Nucleus accumbens (tissue), 56 donors: ENCODE results near the gene SPEM2.

Source experiments
- DNase-seq, 56 donors: peaks; one replicate each; lab custom pipeline; 2025; lab: John Stamatoyannopoulos, UW

Gene SPEM2

DNA sequence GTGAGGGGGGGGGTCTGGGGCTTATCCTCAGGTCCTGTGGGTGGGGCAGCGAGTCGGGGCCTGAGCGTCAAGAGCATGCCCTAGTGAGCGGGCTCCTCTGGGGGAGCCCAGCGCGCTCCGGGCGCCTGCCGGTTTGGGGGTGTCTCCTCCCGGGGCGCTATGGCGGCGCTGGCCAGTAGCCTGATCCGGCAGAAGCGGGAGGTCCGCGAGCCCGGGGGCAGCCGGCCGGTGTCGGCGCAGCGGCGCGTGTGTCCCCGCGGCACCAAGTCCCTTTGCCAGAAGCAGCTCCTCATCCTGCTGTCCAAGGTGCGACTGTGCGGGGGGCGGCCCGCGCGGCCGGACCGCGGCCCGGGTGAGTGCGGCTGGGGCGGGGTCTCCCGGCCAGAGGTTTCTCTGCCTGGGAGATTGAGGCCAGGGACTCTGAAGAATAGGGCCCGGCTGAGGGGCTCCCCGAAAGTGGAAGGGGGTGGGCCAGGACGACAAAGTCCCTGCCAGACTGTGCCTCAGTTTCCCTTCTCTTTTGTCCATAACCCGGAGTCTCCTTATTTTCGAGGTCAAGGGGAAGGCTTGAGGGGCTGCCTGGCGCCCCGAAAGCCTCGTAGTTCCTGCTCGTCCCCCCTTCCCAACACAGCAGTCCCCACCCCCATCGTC lies 14.2 kb downstream of the SPEM2 start, which contains the start of gene FGF11:
TSS of gene FGF11 (plus strand) at position 51 of the 651 bp plus-strand sequence. CDS start at position 160, 109 bp downstream.
- no peak for DNase-seq

DNA sequence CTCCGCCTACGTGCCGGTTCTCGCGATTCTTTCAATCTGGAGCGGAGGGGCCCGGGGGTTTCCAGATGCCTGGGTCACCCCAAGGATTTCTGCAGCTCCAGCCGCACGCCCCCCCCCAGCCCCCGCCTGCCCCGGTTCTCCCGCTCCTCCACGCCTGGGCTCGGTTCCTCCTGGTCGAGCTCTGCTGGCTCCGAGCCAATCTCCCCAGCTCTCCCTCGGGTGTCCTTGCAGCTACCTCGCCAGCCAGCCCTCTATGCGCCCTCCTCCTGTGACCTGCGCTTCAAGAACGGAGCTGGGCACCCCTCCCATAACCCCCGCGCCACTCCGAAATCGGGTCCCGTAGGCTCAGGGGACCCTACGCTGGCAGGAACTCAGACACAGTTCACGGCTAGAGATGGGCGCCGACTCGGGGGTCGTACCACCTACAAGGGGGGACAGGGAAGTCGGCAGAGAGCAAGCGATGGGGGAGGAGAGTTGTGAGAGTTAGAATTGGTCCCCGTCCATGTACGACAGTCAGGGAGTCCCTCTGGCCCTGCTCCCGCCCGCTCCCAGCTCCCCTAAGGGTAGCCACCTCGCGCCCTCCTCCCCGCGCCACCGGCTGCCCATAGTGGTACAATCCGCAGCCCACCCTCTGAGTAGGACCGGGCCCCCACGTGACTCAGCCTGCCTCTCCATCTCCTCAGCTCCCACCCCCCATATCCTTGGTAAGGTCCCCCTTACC lies 14.9 kb downstream of the SPEM2 start:
- peak in 19 of 56 donors; percentile 5 to 65 (median 31) for DNase-seq

DNA sequence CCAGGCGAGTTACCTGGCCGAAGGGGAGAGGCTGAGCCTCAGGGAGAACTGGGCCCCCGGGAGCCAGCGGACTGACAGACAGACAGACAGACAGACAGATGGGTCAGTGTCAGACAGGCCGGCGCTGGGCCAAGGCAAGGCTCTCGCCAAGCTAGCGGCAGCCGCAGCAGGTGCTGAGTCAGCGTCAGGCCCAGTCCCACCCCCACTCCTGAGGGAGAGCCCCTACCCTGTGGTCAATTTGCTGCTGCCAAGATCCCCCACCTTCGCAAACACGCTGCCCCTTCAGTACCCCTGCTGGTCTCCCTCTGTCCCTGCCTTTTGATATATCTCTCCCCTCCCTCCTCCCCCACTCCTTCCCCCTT lies 15.4 kb downstream of the SPEM2 start:
- DNase-seq: peak in 16 of 56 donors; percentile 6 to 62 (median 30)

DNA sequence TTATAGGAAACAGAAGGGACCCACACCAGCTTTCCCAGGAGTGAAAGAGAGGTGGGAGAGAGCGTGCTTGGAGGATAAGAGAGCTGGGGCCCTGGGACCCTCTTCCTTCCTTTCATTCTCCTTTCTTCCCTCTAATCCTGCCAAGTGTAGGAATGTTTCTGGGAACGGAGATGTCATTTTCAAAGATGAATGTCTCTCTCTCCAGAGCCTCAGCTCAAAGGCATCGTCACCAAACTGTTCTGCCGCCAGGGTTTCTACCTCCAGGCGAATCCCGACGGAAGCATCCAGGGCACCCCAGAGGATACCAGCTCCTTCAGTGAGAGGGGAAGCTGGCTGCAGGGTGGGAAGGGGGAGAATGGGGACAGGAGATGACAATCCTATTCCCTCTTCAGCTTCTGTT lies 15.8 kb downstream of the SPEM2 start:
- DNase-seq: no peak

DNA sequence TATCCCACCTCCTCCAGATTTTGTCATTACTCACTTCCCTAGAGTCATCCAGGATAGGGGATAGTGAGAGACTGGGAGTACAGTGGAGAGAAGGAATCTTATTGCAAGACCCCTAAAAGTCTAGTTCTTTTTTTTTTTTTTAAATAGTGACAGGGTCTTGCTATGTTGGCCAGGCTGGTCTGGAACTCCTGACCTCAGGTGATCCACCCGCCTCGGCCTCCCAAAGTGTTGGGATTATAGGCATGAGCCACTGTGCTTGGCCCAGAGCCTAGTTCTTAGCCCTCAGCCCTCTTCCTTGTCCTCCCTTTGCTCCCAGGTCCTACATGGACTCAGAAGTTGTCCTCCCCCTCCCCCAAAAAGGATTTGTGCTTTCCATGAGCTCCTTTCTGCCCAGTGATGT lies 16.7 kb downstream of the SPEM2 start:
- no peak for DNase-seq

DNA sequence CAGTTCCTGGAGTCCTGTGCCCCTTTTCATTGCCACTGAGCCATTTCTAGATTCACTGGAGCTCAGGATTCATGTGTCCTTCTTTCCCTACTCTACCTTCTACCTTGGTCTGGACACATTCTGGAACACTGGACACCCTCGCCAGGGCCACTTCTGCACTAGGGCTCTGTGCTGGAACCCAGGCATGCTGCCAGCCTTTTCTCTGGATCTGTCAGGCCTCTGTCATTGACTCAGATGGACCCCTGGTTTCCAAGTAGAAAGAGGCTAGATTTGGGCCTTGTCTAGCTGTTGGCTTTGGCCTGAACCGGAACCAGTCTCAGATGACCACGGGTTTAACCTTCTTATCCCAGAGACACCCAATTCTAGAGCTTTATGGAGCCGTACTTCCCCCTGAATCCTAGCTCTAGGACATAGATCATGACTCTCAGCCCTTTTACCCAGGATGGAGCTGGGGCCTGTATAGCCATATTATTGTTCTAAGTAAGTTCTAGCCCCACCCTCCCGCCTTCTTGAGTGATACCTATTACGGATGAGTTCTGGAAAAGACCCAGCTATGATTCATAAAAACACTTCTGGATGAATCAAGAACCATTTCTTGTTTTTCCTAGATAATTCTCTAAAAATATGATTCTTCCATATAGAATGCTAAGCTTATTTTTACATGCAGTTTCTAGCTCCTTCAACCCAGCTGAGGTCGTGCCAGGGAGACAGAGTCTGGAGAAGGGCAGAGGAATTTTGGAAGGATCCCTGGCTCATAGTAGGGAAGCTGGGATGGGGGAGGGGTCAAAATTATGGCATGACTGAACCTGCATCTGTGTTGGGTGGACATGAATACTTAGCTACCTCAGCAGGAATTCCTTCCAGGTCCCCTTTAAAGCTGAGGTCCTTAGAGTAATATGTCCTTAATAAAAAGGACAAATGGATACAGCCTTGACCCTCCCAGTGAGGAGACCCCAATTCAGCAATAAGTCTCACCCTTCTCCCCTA lies 18.4 kb downstream of the SPEM2 start:
- no peak for DNase-seq

DNA sequence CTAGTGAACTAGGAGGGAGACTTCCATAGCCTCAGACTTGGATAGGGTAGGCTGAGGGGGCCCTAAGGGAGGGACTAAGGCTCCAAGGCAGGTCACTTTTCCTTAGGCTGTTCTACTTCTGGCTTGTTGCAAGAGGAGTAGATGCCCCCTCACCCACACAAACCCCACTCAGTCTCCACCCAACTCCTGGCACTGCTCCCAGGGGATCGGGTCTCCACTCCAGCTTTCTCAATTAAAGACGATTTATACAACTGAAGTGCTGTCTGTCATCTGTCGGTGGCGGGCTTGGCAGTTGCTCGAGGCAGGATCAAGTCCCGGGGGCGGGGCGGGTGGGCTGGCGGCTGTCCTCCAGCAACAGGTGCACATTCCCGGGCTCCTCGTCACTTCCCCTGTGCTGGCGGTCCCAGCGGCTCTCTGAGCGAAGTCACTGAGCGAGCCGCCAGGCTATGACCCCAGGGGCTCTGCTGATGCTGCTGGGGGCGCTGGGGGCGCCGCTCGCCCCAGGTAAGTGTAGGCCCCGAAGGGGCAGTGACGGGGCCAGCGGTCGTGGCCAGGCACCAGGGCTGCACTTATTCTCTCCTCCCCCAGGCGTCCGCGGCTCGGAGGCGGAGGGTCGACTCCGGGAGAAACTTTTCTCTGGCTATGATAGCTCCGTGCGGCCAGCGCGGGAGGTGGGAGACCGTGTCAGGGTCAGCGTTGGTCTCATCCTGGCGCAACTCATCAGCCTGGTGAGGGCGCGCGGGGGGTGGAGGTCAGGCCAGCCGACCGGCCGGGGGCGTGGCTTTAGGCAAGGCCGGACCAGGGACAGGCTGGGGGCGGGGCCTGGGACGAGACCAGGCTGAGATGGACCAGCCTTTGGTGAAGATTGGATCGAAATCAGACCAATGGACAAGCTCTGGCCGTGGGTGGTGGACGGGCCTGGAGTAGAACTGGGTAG lies 19.5 kb downstream of the SPEM2 start, which contains the start of gene CHRNB1:
TSS of gene CHRNB1 (plus strand) at position 380 of the 937 bp plus-strand sequence. CDS start at position 447, 67 bp downstream.
- DNase-seq: peak in 46 of 56 donors; percentile 23 to 85 (median 55)

DNA sequence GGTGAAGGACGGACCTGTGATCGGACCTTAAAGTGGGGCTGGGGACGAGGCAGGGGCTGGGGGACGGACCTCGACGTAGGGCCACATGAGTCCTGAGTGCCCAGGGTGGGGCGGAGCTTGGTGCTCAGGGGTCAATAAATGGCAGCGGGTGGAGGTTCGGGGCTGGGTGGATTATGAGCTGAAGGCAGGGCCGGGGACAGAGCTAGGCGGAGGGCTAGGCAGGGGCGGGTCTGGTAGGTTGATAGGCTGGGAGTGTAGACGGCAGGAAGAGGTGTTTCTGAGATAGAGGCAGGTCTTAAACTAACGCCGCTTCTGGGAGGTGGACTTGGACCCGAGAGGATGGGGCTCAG lies 20.2 kb downstream of the SPEM2 start:
- DNase-seq: no peak

DNA sequence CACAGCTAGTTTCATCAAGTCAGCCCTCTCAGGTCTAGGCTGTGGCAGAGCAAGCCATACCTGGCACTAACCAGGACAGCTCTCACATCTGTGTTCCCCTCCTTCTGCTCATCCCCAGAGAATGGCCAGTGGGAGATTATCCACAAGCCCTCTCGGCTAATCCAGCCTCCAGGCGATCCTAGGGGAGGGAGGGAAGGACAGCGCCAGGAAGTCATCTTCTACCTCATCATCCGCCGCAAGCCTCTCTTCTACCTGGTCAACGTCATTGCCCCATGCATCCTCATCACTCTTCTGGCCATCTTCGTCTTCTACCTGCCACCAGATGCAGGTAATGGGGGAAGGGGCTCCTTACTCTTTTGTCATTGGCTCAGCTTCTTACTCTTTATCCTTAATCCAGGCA lies 23.0 kb downstream of the SPEM2 start:
- DNase-seq: no peak

DNA sequence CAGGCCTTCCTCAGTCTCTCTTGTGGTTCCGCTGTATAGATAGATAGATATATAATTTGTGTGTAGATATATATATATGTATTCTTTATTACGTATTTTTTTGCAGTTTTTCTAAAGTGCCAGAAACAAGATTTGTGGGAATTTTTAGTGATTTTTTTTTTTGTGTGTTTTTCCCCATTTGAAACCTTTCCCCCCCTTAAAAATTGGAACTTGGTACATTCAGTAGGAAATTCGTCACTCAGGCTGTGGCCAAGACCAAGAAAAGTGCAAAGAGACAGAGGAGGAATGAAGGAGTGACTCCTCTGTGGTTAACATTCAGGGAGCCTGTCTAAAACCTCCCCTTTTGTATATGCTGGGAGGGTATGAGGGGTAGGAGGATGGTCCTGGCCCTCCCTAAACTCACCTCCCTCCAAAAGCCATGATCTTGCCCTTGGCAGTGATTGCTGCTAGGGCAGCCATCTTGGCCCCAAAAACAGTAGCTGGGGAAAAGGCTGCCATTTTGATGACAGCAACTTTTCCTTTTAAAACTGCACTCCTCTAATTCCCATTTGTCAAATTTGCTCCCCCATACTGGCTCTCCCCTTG lies 34.6 kb downstream of the SPEM2 start:
- DNase-seq: no peak

DNA sequence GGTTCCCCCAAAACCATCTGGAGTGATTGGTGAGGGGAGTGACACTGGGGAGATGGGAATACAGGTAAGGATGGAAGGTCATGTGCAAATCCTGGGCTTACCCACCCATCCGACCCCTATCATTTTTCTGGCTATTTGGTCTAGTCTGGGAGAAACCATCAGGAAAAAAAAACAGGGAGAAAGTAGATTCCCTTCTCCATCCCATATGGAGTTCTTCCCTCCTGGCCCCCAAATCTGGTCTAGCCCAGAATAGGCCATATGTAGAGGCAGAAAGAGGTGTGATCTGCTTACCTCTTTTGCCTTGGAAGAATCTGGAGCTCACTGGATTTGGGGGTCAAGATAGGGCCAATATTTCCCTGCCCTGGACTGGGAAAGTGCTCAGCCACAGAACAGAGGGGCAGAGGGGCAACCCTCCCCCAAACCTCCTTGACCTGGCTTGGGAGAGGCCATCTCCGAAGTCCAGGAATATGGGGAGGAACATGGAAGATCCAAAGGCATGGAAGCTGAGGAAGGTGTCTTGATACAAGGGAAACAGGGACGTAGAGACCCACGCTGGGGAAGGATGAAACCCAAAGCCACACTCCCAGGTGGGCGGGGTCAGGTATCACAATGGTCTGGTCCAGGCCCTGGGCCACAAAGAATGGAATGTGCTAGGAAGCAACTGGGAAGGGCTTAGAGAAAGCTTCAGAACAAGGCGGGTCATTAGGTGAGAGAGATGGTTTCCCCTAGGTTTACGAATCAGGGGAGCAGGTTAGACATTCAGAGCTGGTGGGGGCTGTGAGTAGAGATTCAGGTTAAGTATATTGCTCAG lies 35.6 kb downstream of the SPEM2 start:
- no peak for DNase-seq

DNA sequence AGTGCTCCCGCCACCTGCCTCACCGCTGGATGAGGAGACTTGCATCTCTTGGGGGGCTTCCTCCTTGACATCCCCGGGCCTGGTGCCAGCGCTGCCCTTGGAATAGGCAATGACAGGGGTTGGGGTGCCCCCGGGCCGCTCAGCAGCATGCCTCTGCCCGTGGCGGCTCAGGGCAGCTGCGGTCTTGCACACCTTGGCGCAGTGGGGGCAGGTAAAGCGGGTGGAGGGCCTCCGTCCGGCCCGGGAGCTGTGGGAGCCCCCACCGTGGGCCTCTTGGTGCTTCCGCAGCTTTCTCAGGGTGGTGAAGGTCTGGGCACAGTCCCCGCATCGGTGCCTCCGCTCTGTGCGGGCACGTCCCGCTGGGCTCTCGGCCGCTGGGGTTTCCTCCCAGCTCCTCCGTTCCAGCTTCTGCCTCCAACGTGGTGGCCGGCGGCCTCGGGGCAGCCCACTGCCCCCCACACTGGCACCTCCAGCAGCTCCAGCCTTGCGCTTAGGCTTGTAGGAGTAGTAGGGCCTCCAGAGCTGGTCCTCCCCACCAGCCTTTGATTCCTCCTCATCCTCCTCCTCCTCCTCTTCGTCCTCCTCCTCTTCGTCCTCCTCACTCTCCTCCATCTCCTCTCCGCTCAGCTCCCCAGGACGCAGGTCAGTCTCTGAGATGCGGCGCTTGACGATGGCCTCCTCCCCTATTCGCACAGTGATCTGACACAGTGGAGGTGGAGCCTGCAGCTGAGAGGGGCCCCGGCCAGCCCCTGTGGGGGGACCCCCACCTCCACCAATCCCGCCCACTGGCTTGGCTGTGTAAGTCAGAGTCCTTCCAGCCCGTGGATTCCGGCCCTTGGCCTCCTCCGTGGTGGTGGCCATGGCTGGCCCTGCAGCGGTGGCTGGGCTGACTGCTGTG lies 37.3 kb downstream of the SPEM2 start:
- no peak for DNase-seq

DNA sequence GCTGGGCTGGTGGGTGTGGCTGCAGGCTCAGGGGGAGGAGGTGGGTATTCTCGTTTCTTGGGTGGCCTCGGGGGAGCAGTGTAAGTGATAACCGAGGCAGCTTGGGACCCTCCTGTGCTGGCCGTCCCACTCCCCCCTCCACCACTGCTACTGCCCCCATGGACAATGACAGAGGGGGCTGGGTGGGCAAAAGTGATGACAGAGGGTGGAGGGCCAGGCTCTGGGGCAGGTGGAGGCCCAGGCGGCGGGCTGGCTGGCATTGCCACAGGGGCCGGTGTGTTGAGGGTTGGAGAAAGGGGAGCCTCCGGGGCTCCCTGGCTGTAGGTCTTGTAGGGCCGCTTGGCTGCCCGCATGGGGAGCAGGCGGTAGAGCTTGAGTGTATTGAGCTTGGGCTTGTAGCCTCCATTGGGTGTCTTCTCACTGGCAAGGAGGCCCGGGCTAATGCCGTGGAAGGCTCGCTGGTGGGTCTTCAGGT lies 38.0 kb downstream of the SPEM2 start:
- no peak for DNase-seq

DNA sequence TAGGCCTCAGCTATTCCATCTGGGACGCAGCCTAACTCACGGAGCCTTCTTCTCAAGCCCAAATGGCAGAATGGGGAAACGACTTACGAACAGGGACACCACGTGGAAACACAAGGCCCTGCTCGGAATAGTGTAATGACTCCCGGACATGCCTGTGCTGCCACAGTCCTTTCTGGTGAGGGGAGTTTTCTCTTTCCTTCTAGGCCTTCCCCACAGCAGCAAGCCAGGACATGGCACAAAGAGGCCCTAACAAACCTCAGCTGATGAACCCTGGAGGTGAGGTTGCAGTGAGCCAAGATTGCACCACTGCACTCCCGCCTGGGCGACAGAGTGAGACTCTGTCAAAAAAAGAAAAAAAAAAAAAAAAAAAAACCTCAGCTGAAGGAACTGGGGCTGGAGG lies 38.7 kb downstream of the SPEM2 start:
- DNase-seq: no peak

DNA sequence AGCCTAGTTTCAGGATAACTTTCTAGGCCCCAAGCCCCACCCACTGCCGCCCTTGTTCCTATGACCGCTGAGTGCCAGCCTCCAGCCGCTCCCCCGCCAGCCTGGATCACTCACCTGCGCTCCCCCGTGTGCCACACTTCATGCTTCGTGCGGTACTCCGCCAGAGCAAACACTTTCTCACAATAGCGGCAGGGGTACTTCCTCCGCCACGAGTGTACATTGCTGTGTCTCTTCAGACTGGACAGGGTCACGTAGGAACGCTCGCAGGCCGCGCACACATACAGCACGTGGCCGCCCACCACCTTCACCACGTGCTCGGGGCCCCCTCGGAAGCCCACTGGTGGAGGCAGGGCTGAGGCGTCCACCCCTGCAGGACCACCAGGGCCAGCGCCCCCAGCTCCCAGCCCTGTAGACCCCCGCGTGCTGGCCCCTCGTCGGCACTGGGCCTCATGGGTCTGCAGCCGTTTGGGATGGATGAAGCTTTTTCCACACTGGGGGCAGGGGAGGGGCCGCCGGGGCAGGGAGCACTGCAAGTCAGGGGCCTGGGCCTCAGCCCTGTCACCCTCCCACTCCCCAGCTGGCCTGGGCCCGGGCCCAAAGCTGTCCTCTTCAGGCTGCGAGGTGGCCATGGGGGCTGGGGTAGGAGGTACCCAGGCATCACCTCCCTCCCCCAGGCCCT lies 40.3 kb downstream of the SPEM2 start:
- no peak for DNase-seq

DNA sequence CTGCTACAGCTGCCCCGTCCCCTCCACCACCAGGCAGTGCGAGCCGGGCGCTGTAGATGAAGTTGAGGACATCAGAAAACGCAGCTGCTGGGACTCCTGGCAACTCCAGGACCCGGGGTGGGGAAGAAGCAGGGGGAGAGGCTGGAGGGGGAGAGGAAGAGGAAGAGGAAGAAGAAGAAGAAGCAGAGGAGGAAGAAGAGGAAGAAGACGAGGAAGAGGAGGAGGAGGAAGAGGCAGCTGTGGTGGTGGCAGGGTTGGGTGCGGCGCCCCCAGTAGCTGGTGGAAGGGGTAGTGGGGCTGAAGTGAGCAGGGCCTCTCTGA lies 40.9 kb downstream of the SPEM2 start:
- no peak for DNase-seq
